HCT116 (cell line): Measurements from ENCODE around the gene ART5. TPM values are rescaled to one million over a fixed set of nuclear protein-coding genes. Genes with fewer than 3 reads are reported as not detected.

Experiments used
- ATAC-seq: fragments of 200-7000 bp; cut with Tn5 transposase; 2 replicates; pipeline ENCODE4 v1.9.1; 2020; ENCODE audit warnings: mild to moderate bottlenecking, moderate library complexity
- BruUV-seq: library from RNA; stranded (reverse); fragments of 400-500 nt; replicated peaks from 2 replicates; lab custom pipeline; 2021; lab: Mats Ljungman, UMichigan
- CTCF ChIA-PET: fragments of 300-600 bp; sonication (Branson Sonifier 250); formaldehyde crosslinking; loops from one replicate; lab custom pipeline; 2021; ENCODE audit warnings: antibody characterized with exemption; lab: Charles Lee
- POLR2A ChIA-PET: fragments of 300-600, 350-600 bp; sonication (Branson Sonifier 250); formaldehyde crosslinking; loops from one replicate; lab custom pipeline; 2021; ENCODE audit warnings: antibody characterized with exemption; lab: Charles Lee
- RAD21 ChIA-PET, 2 experiments: fragments of 300-600 bp; sonication (Branson Sonifier 250); formaldehyde crosslinking; loops; one replicate each; lab custom pipeline; 2023; ENCODE audit warnings: low total read pairs in 2 of 2; ENCODE audit not compliant: uncharacterized antibody in 2 of 2, unreplicated experiment in 2 of 2, low non-redundant PET in 1 of 2; lab: Charles Lee
- DNase-seq: peaks from one replicate; pipeline ENCODE4 v3.0.0-alpha.2; 2010; ENCODE audit warnings: low read depth, low spot score
- H2AFZ ChIP-seq: fragments of 200-600 bp; shearing (Covaris generic), sonication (generic); 2 replicates; pipeline ENCODE4 v1.6.1; 2017; ENCODE audit warnings: low read depth, mixed run types, mixed read lengths, antibody characterized with exemption, low read length; ENCODE audit not compliant: poor library complexity, severe bottlenecking
- H3K27ac ChIP-seq: 2 replicates; pipeline ENCODE4 v1.5.1; 2012; ENCODE audit warnings: low read depth, low read length
- H3K27me3 ChIP-seq: fragments of 200-600 bp; sonication (generic); 2 replicates; pipeline ENCODE4 v1.6.1; 2016; ENCODE audit warnings: mixed run types, low read length, mixed read lengths; ENCODE audit not compliant: insufficient read depth
- H3K36me3 ChIP-seq, 2 experiments: fragments of 200-500 bp in 1 of 2; fragments of 200-600 bp in 1 of 2; sonication (Bioruptor generic) in 1 of 2; sonication (generic) in 1 of 2; 2 replicates each; pipeline versions ENCODE4 v1.5.1 to v1.6.1; 2014 to 2016; ENCODE audit warnings: low read length in 2 of 2, inconsistent platforms in 1 of 2, mixed read lengths in 1 of 2, mixed run types in 1 of 2; ENCODE audit not compliant: insufficient read depth in 2 of 2, control insufficient read depth in 1 of 2
- H3K4me1 ChIP-seq, 2 experiments: fragments of 200-600 bp in 1 of 2; sonication (generic) in 1 of 2; 2 replicates each; pipeline versions ENCODE4 v1.5.1 to v1.6.1; 2012 to 2017; ENCODE audit warnings: low read length in 2 of 2, inconsistent platforms in 1 of 2, mild to moderate bottlenecking in 1 of 2, mixed read lengths in 1 of 2, mixed run types in 1 of 2, moderate library complexity in 1 of 2; ENCODE audit not compliant: insufficient read depth in 2 of 2, control insufficient read depth in 1 of 2
- H3K4me2 ChIP-seq: fragments of 200-600 bp; sonication (generic); 2 replicates; pipeline ENCODE4 v1.6.1; 2017; ENCODE audit warnings: mixed run types, low read length, mixed read lengths
- H3K4me3 ChIP-seq, 2 experiments: fragments of 200-600 bp in 1 of 2; sonication (generic) in 1 of 2; replicated peaks in 1 of 2; 2 replicates each; pipeline ENCODE4 v1.5.1; 2011 to 2016; ENCODE audit warnings: low read length in 2 of 2, control low read depth in 1 of 2, low read depth in 1 of 2, mild to moderate bottlenecking in 1 of 2, mixed read lengths in 1 of 2, mixed run types in 1 of 2
- H3K79me2 ChIP-seq: fragments of 200-600 bp; sonication (generic); 2 replicates; pipeline ENCODE4 v1.6.1; 2017; ENCODE audit warnings: mild to moderate bottlenecking, mixed run types, low read length, moderate library complexity, mixed read lengths; ENCODE audit not compliant: insufficient read depth
- H3K9ac ChIP-seq: fragments of 200-600 bp; sonication (generic); 2 replicates; pipeline ENCODE4 v1.6.1; 2016; ENCODE audit warnings: low read length, mixed read lengths
- H3K9me2 ChIP-seq: fragments of 200-600 bp; sonication (generic), shearing (Covaris generic); 2 replicates; pipeline ENCODE4 v1.6.1; 2017; ENCODE audit warnings: mixed run types, mild to moderate bottlenecking, moderate library complexity; ENCODE audit not compliant: insufficient read depth
- H3K9me3 ChIP-seq, 2 experiments: fragments of 200-500 bp in 1 of 2; fragments of 200-600 bp in 1 of 2; sonication (Bioruptor generic) in 1 of 2; sonication (generic) in 1 of 2; 2 replicates each; pipeline ENCODE4 v1.6.1; 2014 to 2017; ENCODE audit warnings: low read length in 2 of 2, mixed read lengths in 2 of 2, inconsistent platforms in 1 of 2, low read depth in 1 of 2, mild to moderate bottlenecking in 1 of 2, mixed run types in 1 of 2, moderate library complexity in 1 of 2; ENCODE audit not compliant: control insufficient read depth in 1 of 2, insufficient read depth in 1 of 2
- H4K20me1 ChIP-seq: fragments of 200-600 bp; sonication (generic), shearing (Covaris generic); 2 replicates; pipeline ENCODE4 v1.6.1; 2017; ENCODE audit warnings: mixed run types, mild to moderate bottlenecking, moderate library complexity; ENCODE audit not compliant: insufficient read depth
- EZH2 ChIP-seq: fragments of 200-600 bp; sonication (generic); IDR thresholded peaks from 2 replicates; pipeline ENCODE4 v1.6.1; 2017; ENCODE audit warnings: antibody characterized with exemption, mixed run types
- YY1 ChIP-seq: IDR thresholded peaks from 2 replicates; pipeline ENCODE4 v1.6.1; 2011; ENCODE audit warnings: low read length, low read depth, moderate library complexity, mild to moderate bottlenecking; ENCODE audit not compliant: insufficient replicate concordance; ENCODE audit errors: extremely low read depth
- intact Hi-C: fragments of 100-400 bp; cut with micrococcal nuclease; formaldehyde crosslinking; loops from 2 replicates; pipeline ENCODE4 v1.10.0; 2022
- total RNA-seq: library from RNA; stranded (reverse); gene quantifications from one replicate; pipeline ENCODE4 v1.2.1, GENCODE V29; 2021; ENCODE audit not compliant: unreplicated experiment
- TF ChIP-seq, protein P1 (sequence below): IDR thresholded peaks from 2 replicates; pipeline ENCODE4 v1.6.1; 2012
- TF ChIP-seq, protein P2 (sequence below): IDR thresholded peaks from 2 replicates; pipeline ENCODE4 v1.6.1; 2012; ENCODE audit warnings: low read depth
- TF ChIP-seq, protein P3 (sequence below): IDR thresholded peaks from 2 replicates; pipeline ENCODE4 v1.6.1; 2012

The ART5 gene
- total RNA-seq, 1 experiment from 2014 or later = 5.6 TPM

DNA sequence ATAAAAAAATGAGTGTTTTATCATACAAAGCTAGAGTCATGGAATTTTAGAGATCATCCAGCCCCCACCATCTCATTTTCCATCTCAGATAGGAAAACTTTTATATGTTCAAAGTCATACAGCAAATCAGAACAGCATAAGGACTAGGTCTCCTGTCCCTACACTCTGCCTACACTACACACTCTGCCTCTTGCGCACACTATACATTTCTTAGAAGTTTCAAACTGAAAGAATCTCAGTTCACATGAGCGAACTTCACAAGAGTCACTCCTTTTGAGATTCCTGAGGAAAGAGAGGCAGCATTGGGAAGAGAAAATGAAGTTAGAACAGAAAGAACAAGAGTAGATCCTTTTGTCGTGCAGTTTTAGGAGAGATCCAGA, 36.5 kb downstream of the ART5 start:
- Histone ChIP-seq H4K20me1 (no peaks in the 10 kb centered on the region), H3K36me3 (no peaks in the 10 kb centered on the region), H3K27ac (no peak overlapping the region), H3K4me2 (no peak overlapping the region), H2AFZ (no peak overlapping the region), H3K9me3 (no peaks in the 10 kb centered on the region), H3K9me2 (no peaks in the 10 kb centered on the region), H3K9ac (no peak overlapping the region), H3K27me3 (no peaks in the 10 kb centered on the region), H3K4me1 (no peaks in the 10 kb centered on the region), H3K4me3 (no peak overlapping the region), H3K79me2 (no peaks in the 10 kb centered on the region)
- intact Hi-C loops = loop anchor here (5.0 to 10.0 kb wide), 2 partner anchors 118 to 150 kb away; no protein-coding TSS in a partner anchor
- RAD21 ChIA-PET = no interaction called here
- TF ChIP-seq EZH2 = no peak
- TF ChIP-seq, protein P1, sequence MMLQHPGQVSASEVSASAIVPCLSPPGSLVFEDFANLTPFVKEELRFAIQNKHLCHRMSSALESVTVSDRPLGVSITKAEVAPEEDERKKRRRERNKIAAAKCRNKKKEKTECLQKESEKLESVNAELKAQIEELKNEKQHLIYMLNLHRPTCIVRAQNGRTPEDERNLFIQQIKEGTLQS = no peak
- TF ChIP-seq YY1 = no peak
- TF ChIP-seq, protein P2, sequence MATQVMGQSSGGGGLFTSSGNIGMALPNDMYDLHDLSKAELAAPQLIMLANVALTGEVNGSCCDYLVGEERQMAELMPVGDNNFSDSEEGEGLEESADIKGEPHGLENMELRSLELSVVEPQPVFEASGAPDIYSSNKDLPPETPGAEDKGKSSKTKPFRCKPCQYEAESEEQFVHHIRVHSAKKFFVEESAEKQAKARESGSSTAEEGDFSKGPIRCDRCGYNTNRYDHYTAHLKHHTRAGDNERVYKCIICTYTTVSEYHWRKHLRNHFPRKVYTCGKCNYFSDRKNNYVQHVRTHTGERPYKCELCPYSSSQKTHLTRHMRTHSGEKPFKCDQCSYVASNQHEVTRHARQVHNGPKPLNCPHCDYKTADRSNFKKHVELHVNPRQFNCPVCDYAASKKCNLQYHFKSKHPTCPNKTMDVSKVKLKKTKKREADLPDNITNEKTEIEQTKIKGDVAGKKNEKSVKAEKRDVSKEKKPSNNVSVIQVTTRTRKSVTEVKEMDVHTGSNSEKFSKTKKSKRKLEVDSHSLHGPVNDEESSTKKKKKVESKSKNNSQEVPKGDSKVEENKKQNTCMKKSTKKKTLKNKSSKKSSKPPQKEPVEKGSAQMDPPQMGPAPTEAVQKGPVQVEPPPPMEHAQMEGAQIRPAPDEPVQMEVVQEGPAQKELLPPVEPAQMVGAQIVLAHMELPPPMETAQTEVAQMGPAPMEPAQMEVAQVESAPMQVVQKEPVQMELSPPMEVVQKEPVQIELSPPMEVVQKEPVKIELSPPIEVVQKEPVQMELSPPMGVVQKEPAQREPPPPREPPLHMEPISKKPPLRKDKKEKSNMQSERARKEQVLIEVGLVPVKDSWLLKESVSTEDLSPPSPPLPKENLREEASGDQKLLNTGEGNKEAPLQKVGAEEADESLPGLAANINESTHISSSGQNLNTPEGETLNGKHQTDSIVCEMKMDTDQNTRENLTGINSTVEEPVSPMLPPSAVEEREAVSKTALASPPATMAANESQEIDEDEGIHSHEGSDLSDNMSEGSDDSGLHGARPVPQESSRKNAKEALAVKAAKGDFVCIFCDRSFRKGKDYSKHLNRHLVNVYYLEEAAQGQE = no peak
- TF ChIP-seq, protein P3, sequence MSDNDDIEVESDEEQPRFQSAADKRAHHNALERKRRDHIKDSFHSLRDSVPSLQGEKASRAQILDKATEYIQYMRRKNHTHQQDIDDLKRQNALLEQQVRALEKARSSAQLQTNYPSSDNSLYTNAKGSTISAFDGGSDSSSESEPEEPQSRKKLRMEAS = no peak
- POLR2A ChIA-PET = no interaction called here
- ATAC-seq (no peak), DNase-seq (no peak)
- CTCF ChIA-PET = no interaction called here
- BruUV-seq = no TSS peak
